ENCODE measurements around the gene ANKDD1B.
"Not testable (repeated sequence)": the region's sequence is repeated elsewhere in the genome, so short reads cannot be mapped to it uniquely, and the experiment has no call there.

The ANKDD1B gene

DNA sequence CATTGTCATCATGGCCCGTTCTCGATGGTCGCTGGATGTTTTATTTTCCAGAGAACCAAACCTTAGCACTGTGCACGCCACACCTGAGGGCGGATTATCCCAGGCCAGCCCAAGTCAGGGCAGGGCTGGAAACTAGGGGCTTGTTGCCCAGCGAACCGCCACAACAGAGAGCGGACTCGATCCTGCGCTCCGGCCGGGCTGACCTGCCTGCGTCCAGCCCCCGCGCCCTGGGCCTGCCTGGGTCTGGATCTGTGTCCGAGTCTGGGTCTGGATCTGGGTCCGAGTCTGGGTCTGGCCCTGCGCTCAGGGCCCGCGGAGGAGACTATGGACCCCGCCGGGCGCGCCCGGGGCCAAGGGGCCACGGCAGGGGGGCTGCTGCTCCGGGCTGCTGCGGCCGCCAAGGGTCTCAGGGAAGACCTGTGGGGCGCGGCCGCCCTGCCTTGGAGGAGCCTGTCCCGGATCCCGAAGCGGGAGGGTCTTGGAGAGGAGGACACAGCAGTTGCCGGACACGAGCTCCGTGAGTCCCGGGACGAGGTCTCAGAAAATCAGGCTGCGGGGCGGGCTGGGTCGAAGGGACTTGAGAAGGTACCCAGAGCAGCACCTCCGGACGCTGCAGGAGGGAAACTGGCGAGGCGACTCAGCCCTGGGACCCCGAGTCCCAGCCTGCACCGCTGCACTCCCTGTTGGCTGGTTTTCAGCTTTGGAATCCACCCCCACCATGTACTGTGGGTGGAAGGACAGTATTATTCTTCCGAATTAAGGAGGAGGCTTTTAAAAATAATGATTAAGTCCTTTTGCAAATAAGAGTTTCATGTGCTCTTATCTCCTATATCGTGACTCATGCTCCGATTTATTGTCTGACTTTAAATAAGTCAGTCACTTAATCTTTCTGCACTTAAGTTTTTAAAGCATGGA is at the start of gene ANKDD1B:
ANKDD1B (plus strand) TSS at position 143 of the 915 bp plus-strand sequence; CDS start at position 325, 182 bp downstream.
- DNase-seq (ENCODE audit: low read depth), result no peak

DNA sequence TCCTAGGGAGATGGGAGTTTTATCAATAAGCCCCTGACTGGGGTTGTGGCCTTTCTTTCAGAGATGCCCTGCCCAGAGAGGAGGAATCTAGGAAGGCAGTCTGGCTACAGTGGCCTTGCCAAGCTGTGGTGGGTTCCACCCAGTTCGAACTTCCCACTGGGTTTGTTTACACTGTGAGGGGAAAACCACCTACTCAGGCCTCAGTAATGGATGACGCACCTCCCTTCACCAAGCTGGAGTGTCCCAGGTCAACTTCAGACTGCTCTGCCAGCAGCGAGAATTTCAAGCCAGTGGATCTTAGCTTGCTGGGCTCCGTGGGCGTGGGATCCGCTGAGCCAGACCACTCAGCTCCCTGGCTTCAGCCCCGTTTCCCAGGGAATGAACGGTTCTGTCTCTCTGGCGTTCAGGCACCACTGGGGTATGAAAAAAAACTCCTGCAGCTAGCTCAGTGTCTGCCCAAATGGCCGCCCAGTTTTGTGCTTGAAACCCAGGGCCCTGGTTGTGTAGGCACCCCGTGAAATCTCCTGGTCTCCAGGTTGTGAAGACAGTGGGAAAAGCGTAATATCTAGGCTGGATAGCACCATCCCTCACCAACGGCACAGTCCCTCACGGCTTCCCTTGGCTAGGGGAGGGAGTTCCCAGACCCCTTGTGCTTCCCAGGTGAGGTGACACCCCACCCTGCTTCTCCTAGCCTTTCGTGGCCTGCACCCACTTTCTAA is 45.1 kb upstream of the ANKDD1B start:
- DNase-seq (ENCODE audit: low read depth), result not testable (repeated sequence)

DNA sequence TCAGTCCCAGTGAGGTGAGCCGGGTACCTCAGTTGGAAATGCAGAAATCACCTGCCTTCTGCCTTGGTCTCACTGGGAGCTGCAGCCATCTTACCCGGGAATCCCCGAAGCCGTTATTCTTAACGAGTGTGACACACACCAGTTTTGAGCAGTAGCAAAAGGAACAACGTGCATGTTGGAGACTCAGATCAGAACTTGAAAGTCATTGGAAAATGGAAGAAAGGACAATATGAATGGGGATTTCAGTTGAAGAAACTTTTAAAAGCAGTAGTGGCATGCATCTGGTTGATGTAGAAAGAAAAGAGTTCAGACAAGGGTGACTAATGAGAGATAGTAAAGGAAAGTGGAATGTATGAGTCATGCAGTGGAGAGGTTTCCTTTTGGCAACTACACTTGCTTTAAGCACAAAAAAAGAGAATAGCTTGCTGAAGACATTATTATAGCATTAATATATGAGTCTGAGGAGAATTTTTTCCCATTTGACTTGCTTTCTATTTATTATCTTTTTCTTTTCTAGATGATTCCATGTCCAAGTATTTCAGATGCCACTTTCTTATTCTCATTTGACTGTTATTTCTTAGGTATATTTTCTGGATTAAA is 44.4 kb upstream of the ANKDD1B start:
- DNase-seq (ENCODE audit: low read depth), result peak; percentile 78

DNA sequence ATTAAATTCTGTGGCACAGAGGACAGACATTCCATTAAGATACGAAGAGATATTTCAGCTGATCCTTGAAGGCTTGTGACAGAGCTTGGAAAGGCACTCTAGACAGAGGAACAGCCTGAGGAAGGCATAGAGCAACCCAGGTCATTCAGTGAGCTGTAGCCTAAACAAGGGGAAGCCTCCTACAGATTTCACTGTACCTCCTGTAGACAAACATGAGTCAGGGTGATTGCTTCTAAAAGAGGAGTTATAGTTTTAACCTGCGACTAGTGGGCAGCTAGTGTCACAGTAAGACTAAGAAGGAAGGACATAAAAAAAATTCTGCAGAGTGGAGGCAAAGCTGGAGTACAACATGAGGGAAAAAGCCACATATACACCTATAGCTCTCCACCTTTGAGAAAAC is 43.5 kb upstream of the ANKDD1B start:
- DNase-seq (ENCODE audit: low read depth), result no peak

DNA sequence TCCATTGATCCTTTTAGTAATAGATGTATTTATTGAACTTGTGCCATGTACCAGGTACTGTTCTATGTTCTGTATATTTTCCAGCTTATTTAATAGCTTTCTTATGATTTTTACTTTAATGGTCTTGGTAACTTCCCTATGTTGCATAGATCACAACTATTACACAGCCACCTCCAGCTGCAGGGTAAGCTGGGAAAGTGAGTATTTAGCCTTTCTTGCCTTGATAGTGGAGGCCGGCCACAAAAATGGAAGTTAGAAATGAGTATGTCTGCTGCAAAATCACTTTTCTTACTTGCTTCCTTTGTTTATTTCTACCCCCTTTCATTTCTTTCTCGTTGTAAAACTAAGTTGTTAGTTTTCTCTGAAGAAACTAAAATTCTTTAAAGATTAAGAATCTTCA is 43.1 kb upstream of the ANKDD1B start:
- DNase-seq (ENCODE audit: low read depth), result no peak

DNA sequence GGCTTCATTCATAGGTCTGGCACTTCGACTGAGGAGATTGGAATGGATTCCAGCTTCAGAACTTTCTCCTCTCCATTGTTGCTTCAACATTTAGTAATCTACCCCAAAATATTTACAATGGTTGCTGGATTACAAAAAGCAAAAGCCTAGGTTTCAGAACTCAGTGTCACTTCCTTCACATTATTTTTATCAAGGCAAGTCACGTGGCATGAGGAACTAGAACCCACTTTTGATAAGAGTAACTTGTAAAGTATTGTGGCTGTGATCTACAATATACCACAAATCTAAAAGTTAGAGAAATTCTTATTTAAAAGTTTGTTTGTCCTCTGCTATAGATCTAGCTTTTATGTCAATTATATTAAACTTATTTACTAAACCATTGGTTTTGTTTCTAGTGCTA is 39.7 kb upstream of the ANKDD1B start:
- no peak for DNase-seq (ENCODE audit: low read depth)

DNA sequence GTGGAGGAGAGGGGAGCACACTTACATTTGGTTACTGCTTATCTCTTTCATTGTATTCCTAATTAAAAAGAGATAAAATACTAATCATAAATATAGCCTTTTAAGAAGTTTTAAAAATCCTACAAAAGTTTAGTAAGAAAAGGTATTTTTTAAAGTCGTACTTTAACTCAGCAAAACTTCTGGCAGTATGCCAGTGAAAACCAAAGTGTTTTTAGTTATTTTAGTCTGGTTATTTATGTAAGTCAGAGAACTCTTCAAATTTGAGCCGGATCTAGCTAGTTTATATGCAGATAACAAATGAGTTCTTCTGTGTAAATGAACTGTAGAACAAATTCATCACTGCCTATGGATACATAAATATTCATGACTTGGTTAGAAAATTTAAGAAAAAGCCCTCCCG is 36.5 kb upstream of the ANKDD1B start:
- no peak for DNase-seq (ENCODE audit: low read depth)

DNA sequence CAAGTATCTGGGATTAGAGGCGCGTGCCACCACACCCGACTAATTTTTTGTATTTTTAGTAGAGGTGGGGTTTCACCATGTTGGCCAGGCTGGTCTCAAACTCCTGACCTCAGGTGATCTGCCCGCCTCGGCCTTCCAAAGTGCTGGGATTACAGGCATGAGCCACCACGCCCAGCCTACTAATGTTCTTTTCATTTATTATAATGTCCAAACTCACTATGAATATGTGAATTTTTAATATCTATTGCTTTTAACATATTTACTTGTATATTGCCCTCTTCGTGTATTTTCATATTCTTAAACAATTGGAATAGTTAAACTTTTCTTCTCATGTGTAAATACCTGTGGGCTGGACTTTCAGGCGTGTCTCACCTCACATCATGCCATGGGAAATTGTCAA is 33.0 kb upstream of the ANKDD1B start:
- not testable (repeated sequence) for DNase-seq (ENCODE audit: low read depth)

DNA sequence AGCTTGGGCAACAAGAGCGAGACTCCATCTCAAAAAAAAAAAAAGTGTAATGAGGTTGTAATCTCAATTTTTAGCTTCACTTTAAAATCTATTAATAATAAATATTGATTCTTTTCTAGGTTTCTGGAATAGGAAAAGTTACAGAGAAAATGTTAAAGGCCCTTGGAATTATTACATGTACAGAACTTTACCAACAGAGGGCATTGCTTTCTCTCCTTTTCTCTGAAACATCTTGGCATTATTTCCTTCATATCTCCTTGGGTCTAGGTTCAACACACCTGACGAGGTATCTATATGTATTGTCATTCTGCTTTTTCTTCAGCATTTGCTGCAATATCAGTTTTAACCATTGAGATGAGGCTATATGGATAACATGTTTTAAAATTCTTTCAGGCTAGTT is 26.6 kb upstream of the ANKDD1B start:
- DNase-seq (ENCODE audit: low read depth), result no peak

DNA sequence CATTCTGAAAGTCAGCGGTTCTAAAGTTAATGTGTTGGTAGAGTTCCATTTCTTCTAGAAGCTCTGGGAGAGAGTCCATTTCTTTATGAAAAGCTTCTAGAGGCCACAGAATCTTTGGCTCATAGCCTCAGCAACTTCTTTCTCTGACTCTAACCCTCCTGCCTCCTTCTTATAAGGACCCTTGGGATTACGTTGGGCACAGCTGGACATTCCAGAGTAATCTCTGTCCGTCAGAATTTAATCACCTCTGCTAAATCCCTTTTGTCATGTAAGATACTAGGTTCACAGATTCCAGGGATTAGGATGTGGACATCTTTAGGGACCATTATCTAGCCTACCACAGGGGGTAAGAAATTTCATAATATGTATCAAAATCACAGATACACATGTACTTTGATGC is 22.6 kb upstream of the ANKDD1B start:
- DNase-seq (ENCODE audit: low read depth), result no peak

DNA sequence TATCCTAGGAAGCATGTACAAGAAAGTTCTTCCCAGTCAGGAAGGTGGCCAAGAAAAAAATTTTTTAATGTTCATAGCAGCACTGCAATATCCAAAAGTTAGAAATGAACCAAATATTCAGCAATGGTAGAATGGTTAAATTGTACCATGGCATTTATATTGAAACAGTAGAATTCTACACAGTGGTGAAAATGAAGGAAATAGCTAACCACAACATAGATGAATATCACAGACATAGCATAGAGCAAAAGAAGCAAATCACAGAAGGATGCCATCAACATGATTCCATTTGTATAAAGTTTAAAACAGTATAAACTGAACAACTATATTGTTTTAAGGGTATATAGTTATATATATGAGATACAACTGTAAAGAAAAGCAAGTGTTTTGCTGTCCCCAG is 10.7 kb upstream of the ANKDD1B start:
- no peak for DNase-seq (ENCODE audit: low read depth)

DNA sequence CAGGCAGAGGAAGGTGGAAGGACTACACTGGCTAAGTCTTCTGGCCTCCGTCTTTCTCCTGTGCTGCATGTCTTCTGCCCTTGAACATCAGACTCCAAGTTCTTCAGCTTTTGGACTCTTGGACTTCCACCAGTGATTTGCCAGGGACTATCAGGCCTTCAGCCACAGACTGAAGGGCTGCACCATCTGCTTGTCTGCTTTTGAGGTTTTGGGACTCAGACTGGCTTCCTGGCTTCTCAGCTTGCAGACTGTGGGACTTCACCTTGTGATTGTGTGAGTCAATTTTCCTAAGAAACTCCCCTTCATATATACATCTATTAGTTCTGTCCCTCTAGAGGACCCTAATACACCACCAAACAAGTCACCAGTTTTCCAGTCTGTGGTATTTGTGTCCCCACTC is 9.7 kb upstream of the ANKDD1B start:
- no peak for DNase-seq (ENCODE audit: low read depth)

DNA sequence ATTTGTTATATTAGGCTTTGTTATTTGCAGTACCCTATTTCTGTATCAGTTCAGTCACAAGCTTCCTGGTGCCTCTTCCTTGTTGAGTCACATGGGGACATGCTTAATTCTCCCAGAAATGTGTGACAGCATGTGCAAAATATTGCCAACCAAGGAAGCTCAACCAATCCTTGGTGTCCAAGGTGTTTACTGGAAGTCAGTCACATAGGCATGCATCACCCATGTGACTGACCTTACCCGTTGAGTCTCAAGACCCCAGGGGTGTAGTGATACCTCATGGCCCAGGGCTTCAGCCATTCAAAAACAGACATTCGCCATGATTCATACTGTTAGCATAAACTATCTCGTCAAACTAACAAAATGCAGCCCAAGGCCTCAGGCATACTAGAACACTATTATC is 9.3 kb upstream of the ANKDD1B start:
- DNase-seq (ENCODE audit: low read depth), result no peak

DNA sequence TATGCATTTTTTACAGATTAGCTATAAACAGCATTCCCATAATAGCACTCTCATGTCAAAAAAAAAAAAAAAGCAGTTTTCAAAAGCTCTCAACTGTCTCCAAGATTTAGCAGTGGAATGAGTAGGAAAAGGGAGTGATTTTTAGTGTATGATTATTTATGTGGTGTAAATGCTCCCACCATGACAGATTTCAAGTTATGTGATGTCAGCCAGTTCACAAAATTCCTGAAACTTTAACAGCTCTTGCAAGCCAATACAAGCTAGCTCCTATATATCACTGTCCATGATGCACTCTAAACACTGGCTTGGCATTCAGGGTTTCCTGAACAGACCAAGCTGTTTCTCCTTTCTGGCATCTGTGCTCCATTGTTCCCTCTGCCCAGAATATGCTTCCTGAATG is 7.9 kb upstream of the ANKDD1B start:
- peak; percentile 57 for DNase-seq (ENCODE audit: low read depth)

DNA sequence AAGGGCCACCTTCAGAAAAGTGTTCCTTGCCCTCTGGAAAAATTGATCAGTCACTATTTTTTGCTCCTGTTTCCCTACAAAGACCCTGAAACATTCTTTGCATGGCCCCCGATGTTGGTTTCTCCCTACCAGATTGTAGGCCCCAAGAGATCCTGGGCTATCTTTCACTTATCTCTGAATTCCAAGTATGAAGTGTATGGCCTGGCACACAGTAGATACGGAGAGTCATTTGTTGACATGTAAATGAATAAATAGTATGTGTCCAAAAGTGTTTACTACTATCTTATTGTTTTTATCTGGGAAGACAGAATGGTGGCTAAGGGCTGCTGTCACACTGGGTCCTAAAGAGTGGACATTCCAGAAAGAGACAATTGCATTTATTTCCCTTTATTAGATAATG is 7.4 kb upstream of the ANKDD1B start:
- no peak for DNase-seq (ENCODE audit: low read depth)

DNA sequence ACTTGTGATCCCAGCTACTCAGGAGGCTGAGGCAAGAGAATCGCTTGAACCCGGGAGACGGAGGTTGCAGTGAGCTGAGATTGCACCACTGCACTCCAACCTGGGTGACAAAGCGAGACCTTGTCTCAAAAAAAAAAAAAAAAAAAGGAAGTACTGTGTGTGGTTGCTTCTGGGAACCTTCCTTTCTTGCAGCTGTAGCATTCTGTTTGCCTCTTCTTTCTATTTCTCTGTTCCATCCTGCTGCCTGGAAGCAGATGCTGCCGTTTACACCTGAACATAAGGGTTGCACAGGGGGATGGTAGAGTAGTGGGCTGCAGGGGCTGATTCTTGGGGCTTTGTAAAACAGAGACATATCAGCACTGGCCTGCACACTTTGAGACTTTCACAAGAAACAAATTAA is 3.9 kb upstream of the ANKDD1B start:
- DNase-seq (ENCODE audit: low read depth), result not testable (repeated sequence)

DNA sequence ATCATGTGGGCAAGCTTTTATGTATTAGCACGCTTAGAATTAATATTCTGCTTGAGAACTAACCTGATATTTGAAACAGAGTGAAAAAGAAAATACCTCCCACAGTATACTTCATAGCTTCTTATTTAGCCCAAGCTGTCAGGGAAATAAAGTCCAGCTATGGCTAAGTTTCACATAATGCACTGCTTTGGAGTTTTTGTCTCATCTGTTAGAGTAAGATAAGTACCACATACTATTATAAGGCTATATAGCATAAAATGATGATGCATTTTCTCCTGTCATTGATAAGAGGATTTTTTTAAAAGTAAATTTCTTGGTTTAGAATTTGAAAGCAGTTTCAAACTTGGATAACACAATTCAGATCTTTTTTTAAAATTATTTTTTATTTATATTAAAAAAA is 2.4 kb upstream of the ANKDD1B start:
- no peak for DNase-seq (ENCODE audit: low read depth)

DNA sequence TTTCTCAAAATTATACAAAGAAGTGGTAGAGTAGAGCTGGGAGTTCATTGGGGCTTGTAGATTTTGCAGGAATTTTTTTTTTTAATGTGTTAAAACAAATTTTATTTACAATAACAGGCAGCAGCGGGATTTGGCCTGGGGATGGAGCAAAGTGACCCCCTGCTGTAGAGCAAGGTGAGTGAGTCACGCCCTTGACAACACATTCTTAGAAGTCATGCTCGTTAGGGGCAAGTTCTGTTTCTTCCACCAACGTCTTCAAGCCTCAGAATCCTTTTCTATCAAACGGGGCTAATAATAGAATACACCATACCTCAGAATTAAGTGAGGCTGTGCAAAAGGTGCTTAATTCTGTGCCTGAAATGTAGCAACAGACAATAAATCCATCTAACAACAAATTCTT is 1.1 kb upstream of the ANKDD1B start:
- no peak for DNase-seq (ENCODE audit: low read depth)

DNA sequence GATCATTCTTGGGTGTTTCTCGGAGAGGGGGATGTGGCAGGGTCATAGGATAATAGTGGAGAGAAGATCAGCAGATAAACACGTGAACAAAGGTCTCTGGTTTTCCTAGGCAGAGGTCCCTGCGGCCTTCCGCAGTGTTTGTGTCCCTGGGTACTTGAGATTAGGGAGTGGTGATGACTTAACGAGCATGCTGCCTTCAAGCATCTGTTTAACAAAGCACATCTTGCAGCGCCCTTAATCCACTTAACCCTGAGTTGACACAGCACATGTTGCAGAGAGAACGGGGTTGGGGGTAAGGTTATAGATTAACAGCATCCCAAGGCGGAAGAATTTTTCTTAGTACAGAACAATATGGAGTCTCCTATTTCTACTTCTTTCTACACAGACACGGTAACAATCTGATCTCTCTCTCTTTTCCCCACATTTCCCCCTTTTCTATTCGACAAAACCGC is 368 bp upstream of the ANKDD1B start:
- DNase-seq (ENCODE audit: low read depth), result not testable (repeated sequence)

DNA sequence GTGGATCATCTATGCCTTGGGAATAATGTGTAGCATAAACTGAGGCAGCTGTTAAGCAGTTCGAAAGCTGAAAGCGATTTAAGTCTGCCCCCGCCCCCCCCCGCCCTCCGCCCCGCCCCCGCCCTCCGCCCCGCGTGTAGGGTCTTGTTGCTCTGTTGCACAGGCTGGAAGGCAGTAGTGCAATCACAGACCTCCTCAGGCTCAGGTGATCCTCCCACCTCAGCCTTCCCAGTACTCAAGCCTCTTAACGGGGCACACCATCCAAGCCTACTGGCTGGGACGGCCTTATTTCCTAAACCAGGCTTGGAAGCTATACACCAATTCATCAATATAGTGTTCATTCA is 945 bp downstream of the ANKDD1B start:
- DNase-seq (ENCODE audit: low read depth), result no peak

DNA sequence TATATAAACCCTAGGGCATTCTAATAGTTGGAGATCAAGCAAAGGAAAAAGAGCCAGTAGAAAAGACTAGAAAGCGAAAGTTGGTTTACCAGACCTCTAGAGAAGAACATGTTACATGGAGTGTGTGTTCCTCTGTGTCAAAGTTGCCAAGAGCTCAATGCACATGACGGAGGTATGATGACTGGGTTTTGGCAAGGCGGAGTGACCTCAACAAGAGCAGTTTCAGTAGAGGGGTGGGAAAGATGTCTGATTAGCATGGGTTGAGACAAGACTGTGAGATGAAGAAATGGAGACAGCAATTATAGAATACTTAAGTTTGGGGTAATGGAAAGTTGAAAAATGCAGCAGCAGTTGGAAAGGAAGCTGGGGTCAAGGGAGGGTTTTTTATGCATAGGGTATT is 1.6 kb downstream of the ANKDD1B start:
- DNase-seq (ENCODE audit: low read depth), result no peak

DNA sequence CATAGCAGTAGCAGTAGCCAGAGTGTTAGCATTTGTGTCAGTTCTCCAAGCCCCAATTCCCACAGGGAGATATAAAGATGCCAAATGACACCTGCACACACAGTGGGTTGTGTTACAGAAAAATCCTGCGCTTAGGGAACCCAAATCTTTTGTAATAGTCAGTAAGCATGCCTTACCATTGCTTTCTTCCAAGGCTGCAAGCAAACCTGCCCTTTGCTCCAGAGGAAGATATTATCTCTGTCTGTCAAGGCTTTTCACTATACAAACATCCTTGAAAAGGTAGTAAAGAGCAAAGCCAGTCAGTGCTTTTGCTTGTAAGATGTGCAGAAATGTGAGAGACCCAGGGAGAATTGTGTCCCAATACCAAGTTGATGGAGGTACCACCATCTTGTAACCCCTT is 2.9 kb downstream of the ANKDD1B start:
- no peak for DNase-seq (ENCODE audit: low read depth)

DNA sequence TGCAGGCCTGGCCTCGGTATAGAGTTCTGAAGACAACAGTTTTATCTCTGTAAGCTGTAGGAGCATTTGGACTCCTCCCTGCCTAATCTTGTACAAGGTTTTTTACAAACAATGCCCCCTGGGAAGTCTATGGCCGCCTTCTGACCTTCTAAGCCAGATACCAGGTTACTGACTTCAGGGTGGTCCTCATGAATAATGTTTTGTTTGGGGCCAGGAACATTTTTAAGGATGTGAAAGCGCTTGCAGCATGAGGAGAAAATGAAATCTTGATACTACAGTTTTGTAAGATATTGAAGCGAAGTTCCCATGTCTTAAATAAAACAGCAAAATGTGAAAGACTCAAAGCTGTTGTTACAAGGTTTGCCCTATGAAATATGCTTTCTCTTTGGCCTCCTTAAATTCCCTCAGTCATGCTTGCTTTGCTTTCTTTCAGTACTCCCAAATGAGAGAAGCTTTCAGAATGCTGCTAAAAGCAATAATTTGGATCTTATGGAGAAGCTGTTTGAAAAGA is 5.2 kb downstream of the ANKDD1B start:
- DNase-seq (ENCODE audit: low read depth), result no peak

All from GM04503 (cell line).